ENCODE data around the gene PAH. TPM values are rescaled to one million over a fixed set of nuclear protein-coding genes. Genes with fewer than 3 reads are reported as not detected.
A peak's percentile ranks its signal among the peaks of the same experiment; 100 is the strongest.

Gene PAH
- total and polyA plus RNA-seq, 2 of the 13 experiments (the other 11 are each of a cell fraction or from before 2014, with no cell fraction given): 192 to 451 TPM

GRCh38 chr12:102917026-102917787 is at the start of gene PAH (continued):
- TF ChIP-seq, protein P1, sequence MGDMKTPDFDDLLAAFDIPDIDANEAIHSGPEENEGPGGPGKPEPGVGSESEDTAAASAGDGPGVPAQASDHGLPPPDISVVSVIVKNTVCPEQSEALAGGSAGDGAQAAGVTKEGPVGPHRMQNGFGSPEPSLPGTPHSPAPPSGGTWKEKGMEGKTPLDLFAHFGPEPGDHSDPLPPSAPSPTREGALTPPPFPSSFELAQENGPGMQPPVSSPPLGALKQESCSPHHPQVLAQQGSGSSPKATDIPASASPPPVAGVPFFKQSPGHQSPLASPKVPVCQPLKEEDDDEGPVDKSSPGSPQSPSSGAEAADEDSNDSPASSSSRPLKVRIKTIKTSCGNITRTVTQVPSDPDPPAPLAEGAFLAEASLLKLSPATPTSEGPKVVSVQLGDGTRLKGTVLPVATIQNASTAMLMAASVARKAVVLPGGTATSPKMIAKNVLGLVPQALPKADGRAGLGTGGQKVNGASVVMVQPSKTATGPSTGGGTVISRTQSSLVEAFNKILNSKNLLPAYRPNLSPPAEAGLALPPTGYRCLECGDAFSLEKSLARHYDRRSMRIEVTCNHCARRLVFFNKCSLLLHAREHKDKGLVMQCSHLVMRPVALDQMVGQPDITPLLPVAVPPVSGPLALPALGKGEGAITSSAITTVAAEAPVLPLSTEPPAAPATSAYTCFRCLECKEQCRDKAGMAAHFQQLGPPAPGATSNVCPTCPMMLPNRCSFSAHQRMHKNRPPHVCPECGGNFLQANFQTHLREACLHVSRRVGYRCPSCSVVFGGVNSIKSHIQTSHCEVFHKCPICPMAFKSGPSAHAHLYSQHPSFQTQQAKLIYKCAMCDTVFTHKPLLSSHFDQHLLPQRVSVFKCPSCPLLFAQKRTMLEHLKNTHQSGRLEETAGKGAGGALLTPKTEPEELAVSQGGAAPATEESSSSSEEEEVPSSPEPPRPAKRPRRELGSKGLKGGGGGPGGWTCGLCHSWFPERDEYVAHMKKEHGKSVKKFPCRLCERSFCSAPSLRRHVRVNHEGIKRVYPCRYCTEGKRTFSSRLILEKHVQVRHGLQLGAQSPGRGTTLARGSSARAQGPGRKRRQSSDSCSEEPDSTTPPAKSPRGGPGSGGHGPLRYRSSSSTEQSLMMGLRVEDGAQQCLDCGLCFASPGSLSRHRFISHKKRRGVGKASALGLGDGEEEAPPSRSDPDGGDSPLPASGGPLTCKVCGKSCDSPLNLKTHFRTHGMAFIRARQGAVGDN (CRISPR knock-in tag; IDR thresholded peaks at IDR 0.05): peak; percentile 99
- TF ChIP-seq NR2F1 (CRISPR knock-in tag; IDR thresholded peaks at IDR 0.05) (no peak), ZNF232 (CRISPR knock-in tag; IDR thresholded peaks at IDR 0.05; ENCODE audit: borderline replicate concordance) (peak; percentile 34; the same call in 1 of the 2 replicates), SP4 (CRISPR knock-in tag; IDR thresholded peaks at IDR 0.05) (peak; percentile 84), ESRRA (CRISPR knock-in tag; IDR thresholded peaks at IDR 0.05; ENCODE audit: low read depth) (peak; percentile 40; the same call in 1 of the 2 replicates), ZMYM2 (CRISPR knock-in tag; IDR thresholded peaks at IDR 0.05) (peak; percentile 44; the same call in 1 of the 2 replicates), ZFP37 (CRISPR knock-in tag; IDR thresholded peaks at IDR 0.05; ENCODE audit: borderline replicate concordance) (0 out of 2 replicates have a peak, but pooled peaks have one; percentile 56), CREM (IDR thresholded peaks at IDR 0.05) (peak; percentile 61), CREM (CRISPR knock-in tag; IDR thresholded peaks at IDR 0.05) (no peak), POLR2G (IDR thresholded peaks at IDR 0.05; ENCODE audit: low read depth, low read length) (peak; percentile 87), ZNF776 (CRISPR knock-in tag; IDR thresholded peaks at IDR 0.05) (peak; percentile 38; the same call in 1 of the 2 replicates), ZNF337 (CRISPR knock-in tag; IDR thresholded peaks at IDR 0.05; ENCODE audit: borderline replicate concordance, low read depth) (no peak), CENPT (CRISPR knock-in tag; IDR thresholded peaks at IDR 0.05; ENCODE audit: low read depth) (no peak), ZBTB21 (CRISPR knock-in tag; IDR thresholded peaks at IDR 0.05) (peak; percentile 49; the same call in 1 of the 2 replicates), MXI1 (IDR thresholded peaks at IDR 0.05; ENCODE audit: borderline replicate concordance, low read depth, low read length) (0 out of 3 replicates have a peak, but pooled peaks have one; percentile 52), ZBTB20 (CRISPR knock-in tag; IDR thresholded peaks at IDR 0.05; ENCODE audit: borderline replicate concordance, low read depth) (0 out of 2 replicates have a peak, but pooled peaks have one; percentile 38), HOXA3 (CRISPR knock-in tag; IDR thresholded peaks at IDR 0.05) (peak; percentile 65; the same call in 1 of the 2 replicates), TAF15 (IDR thresholded peaks at IDR 0.05; ENCODE audit: low read depth, low read length, poor library complexity, severe bottlenecking) (no peak), HNF4G (IDR thresholded peaks at IDR 0.05; ENCODE audit: borderline replicate concordance, low read depth, low read length) (no peak), HNF4G (CRISPR knock-in tag; IDR thresholded peaks at IDR 0.05; ENCODE audit: borderline replicate concordance, low read depth) (0 out of 2 replicates have a peak, but pooled peaks have one; percentile 30)
- TF ChIP-seq, protein P2, sequence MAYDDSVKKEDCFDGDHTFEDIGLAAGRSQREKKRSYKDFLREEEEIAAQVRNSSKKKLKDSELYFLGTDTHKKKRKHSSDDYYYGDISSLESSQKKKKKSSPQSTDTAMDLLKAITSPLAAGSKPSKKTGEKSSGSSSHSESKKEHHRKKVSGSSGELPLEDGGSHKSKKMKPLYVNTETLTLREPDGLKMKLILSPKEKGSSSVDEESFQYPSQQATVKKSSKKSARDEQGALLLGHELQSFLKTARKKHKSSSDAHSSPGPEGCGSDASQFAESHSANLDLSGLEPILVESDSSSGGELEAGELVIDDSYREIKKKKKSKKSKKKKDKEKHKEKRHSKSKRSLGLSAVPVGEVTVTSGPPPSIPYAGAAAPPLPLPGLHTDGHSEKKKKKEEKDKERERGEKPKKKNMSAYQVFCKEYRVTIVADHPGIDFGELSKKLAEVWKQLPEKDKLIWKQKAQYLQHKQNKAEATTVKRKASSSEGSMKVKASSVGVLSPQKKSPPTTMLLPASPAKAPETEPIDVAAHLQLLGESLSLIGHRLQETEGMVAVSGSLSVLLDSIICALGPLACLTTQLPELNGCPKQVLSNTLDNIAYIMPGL (CRISPR knock-in tag; IDR thresholded peaks at IDR 0.05; ENCODE audit: borderline replicate concordance in 1 of 2, low read depth in 1 of 2): peak in 1 of 2 experiments; percentile 76; a peak in 3 of 4 replicates
- TF ChIP-seq, protein P3, sequence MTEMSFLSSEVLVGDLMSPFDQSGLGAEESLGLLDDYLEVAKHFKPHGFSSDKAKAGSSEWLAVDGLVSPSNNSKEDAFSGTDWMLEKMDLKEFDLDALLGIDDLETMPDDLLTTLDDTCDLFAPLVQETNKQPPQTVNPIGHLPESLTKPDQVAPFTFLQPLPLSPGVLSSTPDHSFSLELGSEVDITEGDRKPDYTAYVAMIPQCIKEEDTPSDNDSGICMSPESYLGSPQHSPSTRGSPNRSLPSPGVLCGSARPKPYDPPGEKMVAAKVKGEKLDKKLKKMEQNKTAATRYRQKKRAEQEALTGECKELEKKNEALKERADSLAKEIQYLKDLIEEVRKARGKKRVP (CRISPR knock-in tag; IDR thresholded peaks at IDR 0.05): peak in 1 of 2 experiments; percentile 70; a peak in 1 of 4 replicates

Measured in HepG2 (cell line).